Measurements from ENCODE around the gene NIFK.
"Not testable (repeated sequence)": the region's sequence is repeated elsewhere in the genome, so short reads cannot be mapped to it uniquely, and the experiment has no call there.

DNA sequence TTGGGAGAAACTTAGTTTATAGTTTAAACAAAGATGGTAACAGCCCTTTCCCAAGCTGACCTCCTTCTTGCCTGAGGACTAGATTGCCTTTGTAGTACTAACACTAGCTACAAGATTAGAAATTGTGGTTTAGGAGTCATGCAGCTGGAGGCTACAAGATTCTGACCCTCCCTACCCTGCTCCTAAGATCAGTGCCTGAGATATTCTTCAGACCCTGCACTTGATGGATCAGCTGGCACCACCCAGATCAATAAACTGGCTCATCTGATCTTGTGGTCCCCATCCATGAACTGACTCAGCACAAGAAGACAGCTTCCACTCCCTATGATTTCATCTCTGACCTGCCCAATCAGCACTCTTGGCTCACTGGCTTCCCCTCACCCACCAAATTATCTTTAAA, 34.9 kb downstream of the NIFK start:
- TF ChIP-seq, protein P1, sequence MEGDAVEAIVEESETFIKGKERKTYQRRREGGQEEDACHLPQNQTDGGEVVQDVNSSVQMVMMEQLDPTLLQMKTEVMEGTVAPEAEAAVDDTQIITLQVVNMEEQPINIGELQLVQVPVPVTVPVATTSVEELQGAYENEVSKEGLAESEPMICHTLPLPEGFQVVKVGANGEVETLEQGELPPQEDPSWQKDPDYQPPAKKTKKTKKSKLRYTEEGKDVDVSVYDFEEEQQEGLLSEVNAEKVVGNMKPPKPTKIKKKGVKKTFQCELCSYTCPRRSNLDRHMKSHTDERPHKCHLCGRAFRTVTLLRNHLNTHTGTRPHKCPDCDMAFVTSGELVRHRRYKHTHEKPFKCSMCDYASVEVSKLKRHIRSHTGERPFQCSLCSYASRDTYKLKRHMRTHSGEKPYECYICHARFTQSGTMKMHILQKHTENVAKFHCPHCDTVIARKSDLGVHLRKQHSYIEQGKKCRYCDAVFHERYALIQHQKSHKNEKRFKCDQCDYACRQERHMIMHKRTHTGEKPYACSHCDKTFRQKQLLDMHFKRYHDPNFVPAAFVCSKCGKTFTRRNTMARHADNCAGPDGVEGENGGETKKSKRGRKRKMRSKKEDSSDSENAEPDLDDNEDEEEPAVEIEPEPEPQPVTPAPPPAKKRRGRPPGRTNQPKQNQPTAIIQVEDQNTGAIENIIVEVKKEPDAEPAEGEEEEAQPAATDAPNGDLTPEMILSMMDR (IDR thresholded peaks at IDR 0.05) = not testable (repeated sequence)
- TF ChIP-seq EZH2 (IDR thresholded peaks at IDR 0.05; ENCODE audit: borderline replicate concordance, insufficient read depth, low read depth, low read length, poor library complexity, severe bottlenecking) = not testable (repeated sequence)
